ENCODE data around the gene PTOV1.
A peak's percentile ranks its signal among the peaks of the same experiment; 100 is the strongest.

PTOV1 gene

GRCh38 chr19:49808711-49809159, 42.2 kb upstream of the PTOV1 start:
- peak overlapping the region; percentile 74 for H3K4me3 ChIP-seq (ENCODE audit: low read depth, low read length)
- no peak overlapping the region for H3K27ac ChIP-seq (ENCODE audit: low read depth, low read length)

GRCh38 chr19:49809160-49809940, 41.6 kb upstream of the PTOV1 start:
- Histone ChIP-seq H3K36me3 (ENCODE audit: insufficient read depth, low read length) (peaks cover 4% of the 10 kb centered on the region; the same call in 1 of the 2 replicates), H2AFZ (ENCODE audit: low read length, unreplicated experiment) (peak overlapping the region; percentile 45), H3K79me2 (ENCODE audit: control insufficient read depth, insufficient read depth, low read length, unreplicated experiment) (no peaks in the 10 kb centered on the region), H3K27ac (ENCODE audit: low read depth, low read length) (no peak overlapping the region), H3K27me3 (ENCODE audit: insufficient read depth, low read length) (no peaks in the 10 kb centered on the region), H3K4me3 (ENCODE audit: low read depth, low read length) (peak overlapping the region; percentile 74), H3K4me1 (ENCODE audit: control insufficient read depth, insufficient read depth, low read length, unreplicated experiment) (peaks cover 9% of the 10 kb centered on the region)

More at GRCh38 chr19:49808711-49809159, 42.2 kb upstream of the PTOV1 start:
- Histone ChIP-seq H3K36me3 (ENCODE audit: insufficient read depth, low read length) (peaks cover 4% of the 10 kb centered on the region; the same call in 1 of the 2 replicates), H3K4me1 (ENCODE audit: control insufficient read depth, insufficient read depth, low read length, unreplicated experiment) (peaks cover 4% of the 10 kb centered on the region), H2AFZ (ENCODE audit: low read length, unreplicated experiment) (peak overlapping the region; percentile 45), H3K27me3 (ENCODE audit: insufficient read depth, low read length) (no peaks in the 10 kb centered on the region), H3K79me2 (ENCODE audit: control insufficient read depth, insufficient read depth, low read length, unreplicated experiment) (no peaks in the 10 kb centered on the region)

- peaks cover 4% of the 10 kb centered on the region; the same call in 1 of the 2 replicates for H3K36me3 ChIP-seq (ENCODE audit: insufficient read depth, low read length)
- H3K79me2 ChIP-seq (ENCODE audit: control insufficient read depth, insufficient read depth, low read length, unreplicated experiment), result no peaks in the 10 kb centered on the region
- no peak overlapping the region for H3K27ac ChIP-seq (ENCODE audit: low read depth, low read length)
- peak overlapping the region; percentile 74; the same call in 1 of the 2 replicates for H3K4me3 ChIP-seq (ENCODE audit: low read depth, low read length)
- H2AFZ ChIP-seq (ENCODE audit: low read length, unreplicated experiment), result no peak overlapping the region
- H3K4me1 ChIP-seq (ENCODE audit: control insufficient read depth, insufficient read depth, low read length, unreplicated experiment), result peaks cover 11% of the 10 kb centered on the region
- no peaks in the 10 kb centered on the region for H3K27me3 ChIP-seq (ENCODE audit: insufficient read depth, low read length)
Observed at GRCh38 chr19:49809941-49810389, 41.0 kb upstream of the PTOV1 start.

GRCh38 chr19:49811328-49811727, 39.6 kb upstream of the PTOV1 start:
- Histone ChIP-seq H3K27ac (ENCODE audit: low read depth, low read length) (no peak overlapping the region), H3K36me3 (ENCODE audit: insufficient read depth, low read length) (0 out of 2 replicates have a peak, but pooled peaks cover 4% of the 10 kb centered on the region), H2AFZ (ENCODE audit: low read length, unreplicated experiment) (no peak overlapping the region), H3K79me2 (ENCODE audit: control insufficient read depth, insufficient read depth, low read length, unreplicated experiment) (no peaks in the 10 kb centered on the region), H3K4me1 (ENCODE audit: control insufficient read depth, insufficient read depth, low read length, unreplicated experiment) (peaks cover 11% of the 10 kb centered on the region), H3K27me3 (ENCODE audit: insufficient read depth, low read length) (no peaks in the 10 kb centered on the region), H3K4me3 (ENCODE audit: low read depth, low read length) (no peak overlapping the region)

GRCh38 chr19:49812452-49812996, 38.4 kb upstream of the PTOV1 start:
- no peak overlapping the region for H2AFZ ChIP-seq (ENCODE audit: low read length, unreplicated experiment)
- no peaks in the 10 kb centered on the region for H3K27me3 ChIP-seq (ENCODE audit: insufficient read depth, low read length)
- H3K4me1 ChIP-seq (ENCODE audit: control insufficient read depth, insufficient read depth, low read length, unreplicated experiment), result peaks cover 11% of the 10 kb centered on the region
- H3K36me3 ChIP-seq (ENCODE audit: insufficient read depth, low read length), result 0 out of 2 replicates have a peak, but pooled peaks cover 4% of the 10 kb centered on the region
- H3K27ac ChIP-seq (ENCODE audit: low read depth, low read length), result peak overlapping the region; percentile 96
- no peaks in the 10 kb centered on the region for H3K79me2 ChIP-seq (ENCODE audit: control insufficient read depth, insufficient read depth, low read length, unreplicated experiment)
- H3K4me3 ChIP-seq (ENCODE audit: low read depth, low read length), result peak overlapping the region; percentile 91

GRCh38 chr19:49812997-49813861, 37.7 kb upstream of the PTOV1 start, which contains the start of gene FUZ:
Gene FUZ (minus strand): TSS chr19:49813292. CDS start chr19:49813106, 186 bp downstream.
- H2AFZ ChIP-seq (ENCODE audit: low read length, unreplicated experiment), result peak within 1 kb of the TSS; percentile 67
- H3K27ac ChIP-seq (ENCODE audit: low read depth, low read length), result peak within 1 kb of the TSS; percentile 96
- peaks cover under 1% of the 10 kb centered on the region for H3K79me2 ChIP-seq (ENCODE audit: control insufficient read depth, insufficient read depth, low read length, unreplicated experiment)
- H3K4me1 ChIP-seq (ENCODE audit: control insufficient read depth, insufficient read depth, low read length, unreplicated experiment), result peaks cover 11% of the 10 kb centered on the region
- no peaks in the 10 kb centered on the region for H3K36me3 ChIP-seq (ENCODE audit: insufficient read depth, low read length)
- peak within 1 kb of the TSS; percentile 91 for H3K4me3 ChIP-seq (ENCODE audit: low read depth, low read length)
- H3K27me3 ChIP-seq (ENCODE audit: insufficient read depth, low read length), result no peaks in the 10 kb centered on the region

- no peaks in the 10 kb centered on the region for H3K36me3 ChIP-seq (ENCODE audit: insufficient read depth, low read length)
- peak overlapping the region; percentile 12 for H2AFZ ChIP-seq (ENCODE audit: low read length, unreplicated experiment)
- peaks cover 12% of the 10 kb centered on the region for H3K4me1 ChIP-seq (ENCODE audit: control insufficient read depth, insufficient read depth, low read length, unreplicated experiment)
- peaks cover 9% of the 10 kb centered on the region for H3K79me2 ChIP-seq (ENCODE audit: control insufficient read depth, insufficient read depth, low read length, unreplicated experiment)
- H3K27ac ChIP-seq (ENCODE audit: low read depth, low read length), result peak overlapping the region; percentile 96
- no peaks in the 10 kb centered on the region for H3K27me3 ChIP-seq (ENCODE audit: insufficient read depth, low read length)
- H3K4me3 ChIP-seq (ENCODE audit: low read depth, low read length), result peak overlapping the region; percentile 91
Observed at GRCh38 chr19:49814010-49814409, 36.9 kb upstream of the PTOV1 start.

- no peaks in the 10 kb centered on the region for H3K36me3 ChIP-seq (ENCODE audit: insufficient read depth, low read length)
- H3K4me1 ChIP-seq (ENCODE audit: control insufficient read depth, insufficient read depth, low read length, unreplicated experiment), result peaks cover 16% of the 10 kb centered on the region
- no peaks in the 10 kb centered on the region for H3K27me3 ChIP-seq (ENCODE audit: insufficient read depth, low read length)
- H2AFZ ChIP-seq (ENCODE audit: low read length, unreplicated experiment), result no peak overlapping the region
- peak overlapping the region; percentile 93 for H3K27ac ChIP-seq (ENCODE audit: low read depth, low read length)
- H3K4me3 ChIP-seq (ENCODE audit: low read depth, low read length), result peak overlapping the region; percentile 90; the same call in 1 of the 2 replicates
- peaks cover 25% of the 10 kb centered on the region for H3K79me2 ChIP-seq (ENCODE audit: control insufficient read depth, insufficient read depth, low read length, unreplicated experiment)
Observed at GRCh38 chr19:49816590-49816989, 34.4 kb upstream of the PTOV1 start.

- H3K27me3 ChIP-seq (ENCODE audit: insufficient read depth, low read length), result no peaks in the 10 kb centered on the region
- H3K36me3 ChIP-seq (ENCODE audit: insufficient read depth, low read length), result no peaks in the 10 kb centered on the region
- H3K79me2 ChIP-seq (ENCODE audit: control insufficient read depth, insufficient read depth, low read length, unreplicated experiment), result peaks cover 27% of the 10 kb centered on the region
- peak within 1 kb of the TSS; percentile 93 for H3K27ac ChIP-seq (ENCODE audit: low read depth, low read length)
- peaks cover 12% of the 10 kb centered on the region for H3K4me1 ChIP-seq (ENCODE audit: control insufficient read depth, insufficient read depth, low read length, unreplicated experiment)
- H2AFZ ChIP-seq (ENCODE audit: low read length, unreplicated experiment), result peak within 1 kb of the TSS; percentile 80
- peak within 1 kb of the TSS; percentile 90 for H3K4me3 ChIP-seq (ENCODE audit: low read depth, low read length)
Observed at GRCh38 chr19:49817964-49818648, 32.9 kb upstream of the PTOV1 start, which contains the start of gene MED25. Gene MED25 (plus strand): TSS chr19:49818289. CDS start chr19:49818342, 53 bp downstream.
